Nephron progenitor cell (in vitro differentiated cells): ENCODE measurements around the gene SLC27A4.

Experiments
- DNase-seq: peaks from one replicate; pipeline ENCODE4 v3.0.0; 2021
- H3K27ac Mint-ChIP-seq: 2 replicates; pipeline ENCODE4 v1.8.0; 2021; ENCODE audit warnings: mild to moderate bottlenecking, moderate library complexity, mixed read lengths
- H3K27me3 Mint-ChIP-seq: 2 replicates; pipeline ENCODE4 v1.8.0; 2021; ENCODE audit warnings: mild to moderate bottlenecking, low read depth, mixed read lengths; ENCODE audit not compliant: poor library complexity
- H3K36me3 Mint-ChIP-seq: 2 replicates; pipeline ENCODE4 v1.8.0; 2021; ENCODE audit warnings: low read depth, mixed read lengths
- H3K4me1 Mint-ChIP-seq: 2 replicates; pipeline ENCODE4 v1.8.0; 2021; ENCODE audit warnings: mixed read lengths
- H3K4me3 Mint-ChIP-seq: 2 replicates; pipeline ENCODE4 v1.8.0; 2021; ENCODE audit warnings: mild to moderate bottlenecking, moderate library complexity, mixed read lengths
- H3K9me3 Mint-ChIP-seq: 2 replicates; pipeline ENCODE4 v1.8.0; 2021; ENCODE audit warnings: mild to moderate bottlenecking, moderate library complexity, mixed read lengths
- TF ChIP-seq, protein P1 (sequence below): fragments of 200-600 bp; sonication (generic); IDR thresholded peaks from 2 replicates; pipeline ENCODE4 v1.5.0; 2021; ENCODE audit warnings: antibody characterized with exemption

Gene SLC27A4

DNA sequence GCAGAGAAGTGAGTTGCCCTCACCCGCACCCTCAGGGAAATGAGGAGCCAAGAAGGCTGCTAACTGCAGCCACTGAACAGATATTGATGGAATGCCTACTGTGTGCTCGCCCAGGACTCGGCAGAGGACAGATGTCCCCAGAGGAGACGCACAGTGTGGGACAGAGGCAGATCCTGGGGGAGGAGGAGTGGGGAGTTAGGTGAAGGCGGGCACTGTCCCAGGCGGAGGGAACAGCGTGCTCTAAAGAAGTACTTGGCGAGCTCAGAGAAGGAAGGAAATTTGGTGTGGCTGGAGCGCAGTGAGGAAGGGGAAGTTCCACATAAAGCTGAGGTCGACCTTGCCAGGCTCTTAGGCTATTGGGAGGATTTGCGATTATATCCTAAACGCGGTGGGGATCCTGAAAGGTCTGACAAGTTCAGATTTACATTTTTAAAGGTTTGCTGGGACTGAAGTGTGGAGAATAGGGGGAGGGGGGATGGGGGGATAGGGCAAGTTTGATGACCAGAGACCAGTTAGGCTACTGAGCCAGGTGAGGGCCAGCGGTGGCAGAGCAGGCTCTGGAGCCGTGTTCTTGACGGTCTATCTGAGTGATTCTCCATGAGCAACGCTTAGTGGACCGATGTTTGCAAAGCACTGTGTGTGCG lies 56.8 kb downstream of the SLC27A4 start:
- no peaks in the 10 kb centered on the region for H3K36me3 Mint-ChIP-seq
- no peak for DNase-seq
- TF ChIP-seq, protein P1, sequence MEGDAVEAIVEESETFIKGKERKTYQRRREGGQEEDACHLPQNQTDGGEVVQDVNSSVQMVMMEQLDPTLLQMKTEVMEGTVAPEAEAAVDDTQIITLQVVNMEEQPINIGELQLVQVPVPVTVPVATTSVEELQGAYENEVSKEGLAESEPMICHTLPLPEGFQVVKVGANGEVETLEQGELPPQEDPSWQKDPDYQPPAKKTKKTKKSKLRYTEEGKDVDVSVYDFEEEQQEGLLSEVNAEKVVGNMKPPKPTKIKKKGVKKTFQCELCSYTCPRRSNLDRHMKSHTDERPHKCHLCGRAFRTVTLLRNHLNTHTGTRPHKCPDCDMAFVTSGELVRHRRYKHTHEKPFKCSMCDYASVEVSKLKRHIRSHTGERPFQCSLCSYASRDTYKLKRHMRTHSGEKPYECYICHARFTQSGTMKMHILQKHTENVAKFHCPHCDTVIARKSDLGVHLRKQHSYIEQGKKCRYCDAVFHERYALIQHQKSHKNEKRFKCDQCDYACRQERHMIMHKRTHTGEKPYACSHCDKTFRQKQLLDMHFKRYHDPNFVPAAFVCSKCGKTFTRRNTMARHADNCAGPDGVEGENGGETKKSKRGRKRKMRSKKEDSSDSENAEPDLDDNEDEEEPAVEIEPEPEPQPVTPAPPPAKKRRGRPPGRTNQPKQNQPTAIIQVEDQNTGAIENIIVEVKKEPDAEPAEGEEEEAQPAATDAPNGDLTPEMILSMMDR, result no peak
- H3K4me1 Mint-ChIP-seq, result peaks cover 20% of the 10 kb centered on the region
- no peak overlapping the region for H3K4me3 Mint-ChIP-seq
- no peak overlapping the region for H3K27ac Mint-ChIP-seq
- H3K27me3 Mint-ChIP-seq, result peaks cover 90% of the 10 kb centered on the region
- H3K9me3 Mint-ChIP-seq, result no peaks in the 10 kb centered on the region

DNA sequence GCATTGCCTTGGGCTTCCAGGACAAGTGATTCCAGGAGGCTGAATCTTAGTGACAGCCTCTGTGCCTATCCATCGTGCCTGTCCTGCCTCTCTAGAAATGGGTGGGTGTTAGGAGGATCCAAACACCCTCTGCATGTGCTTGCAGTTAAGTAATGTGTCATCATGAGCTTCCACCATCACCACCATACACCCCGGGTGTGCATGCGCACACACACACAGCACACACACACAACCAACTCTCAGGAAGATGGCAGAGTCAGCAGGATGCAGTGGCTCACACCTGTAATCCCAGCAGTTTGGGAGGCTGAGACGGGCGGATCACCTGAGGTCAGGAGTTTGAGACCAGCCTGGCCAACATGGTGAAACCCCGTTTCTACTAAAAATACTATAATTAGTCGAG lies 57.5 kb downstream of the SLC27A4 start:
- H3K4me3 Mint-ChIP-seq, result no peak overlapping the region
- peaks cover 18% of the 10 kb centered on the region for H3K4me1 Mint-ChIP-seq
- TF ChIP-seq, protein P1, result no peak
- no peaks in the 10 kb centered on the region for H3K9me3 Mint-ChIP-seq
- peaks cover 84% of the 10 kb centered on the region for H3K27me3 Mint-ChIP-seq
- no peak for DNase-seq
- no peaks in the 10 kb centered on the region for H3K36me3 Mint-ChIP-seq
- no peak overlapping the region for H3K27ac Mint-ChIP-seq

DNA sequence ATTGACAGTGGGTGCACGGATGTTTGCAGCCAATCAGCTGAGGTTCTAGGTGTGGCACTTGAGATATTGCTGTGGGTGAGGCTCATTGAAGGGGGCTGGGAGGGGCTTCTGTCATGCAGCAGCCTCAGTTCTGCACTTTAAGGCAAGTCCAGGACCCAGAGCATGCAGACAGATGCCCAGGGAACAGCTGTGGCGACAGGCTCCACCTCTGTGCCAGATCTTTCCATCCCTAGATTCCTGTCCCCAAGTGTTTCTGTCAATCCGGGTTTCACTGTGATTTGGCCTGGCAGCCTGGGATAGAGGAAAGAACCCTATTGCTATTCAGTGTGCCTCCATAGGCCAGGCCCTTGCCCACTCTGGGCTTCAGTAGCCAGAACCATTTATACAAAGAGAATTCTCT lies 59.5 kb downstream of the SLC27A4 start:
- Mint-ChIP-seq H3K4me3 (no peak overlapping the region), H3K27me3 (peaks cover 69% of the 10 kb centered on the region), H3K9me3 (no peaks in the 10 kb centered on the region), H3K4me1 (peaks cover 12% of the 10 kb centered on the region), H3K36me3 (no peaks in the 10 kb centered on the region), H3K27ac (no peak overlapping the region)
- no peak for DNase-seq
- TF ChIP-seq, protein P1, result no peak

DNA sequence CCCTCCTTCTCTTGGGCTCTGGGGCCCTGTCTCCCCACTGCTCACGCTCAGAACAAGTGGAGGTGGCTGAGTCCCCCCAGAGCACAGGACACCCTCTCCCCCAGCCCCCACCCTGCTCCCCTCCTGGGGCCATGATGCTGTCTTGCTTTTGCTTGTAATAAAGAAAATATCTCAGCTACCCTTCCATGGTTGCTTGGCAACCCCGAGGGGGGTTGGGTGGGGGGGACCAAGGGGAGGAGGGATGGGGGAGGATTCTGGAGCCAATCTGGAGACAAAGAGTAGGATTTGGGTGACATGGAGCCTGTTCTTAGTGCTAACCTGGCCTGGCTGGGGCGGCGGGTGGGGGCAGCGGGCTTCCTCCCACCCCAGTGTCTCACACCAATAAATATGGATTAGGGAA lies 64.2 kb downstream of the SLC27A4 start:
- H3K4me3 Mint-ChIP-seq, result no peak overlapping the region
- H3K27me3 Mint-ChIP-seq, result peaks cover 30% of the 10 kb centered on the region
- H3K4me1 Mint-ChIP-seq, result peaks cover 35% of the 10 kb centered on the region

DNA sequence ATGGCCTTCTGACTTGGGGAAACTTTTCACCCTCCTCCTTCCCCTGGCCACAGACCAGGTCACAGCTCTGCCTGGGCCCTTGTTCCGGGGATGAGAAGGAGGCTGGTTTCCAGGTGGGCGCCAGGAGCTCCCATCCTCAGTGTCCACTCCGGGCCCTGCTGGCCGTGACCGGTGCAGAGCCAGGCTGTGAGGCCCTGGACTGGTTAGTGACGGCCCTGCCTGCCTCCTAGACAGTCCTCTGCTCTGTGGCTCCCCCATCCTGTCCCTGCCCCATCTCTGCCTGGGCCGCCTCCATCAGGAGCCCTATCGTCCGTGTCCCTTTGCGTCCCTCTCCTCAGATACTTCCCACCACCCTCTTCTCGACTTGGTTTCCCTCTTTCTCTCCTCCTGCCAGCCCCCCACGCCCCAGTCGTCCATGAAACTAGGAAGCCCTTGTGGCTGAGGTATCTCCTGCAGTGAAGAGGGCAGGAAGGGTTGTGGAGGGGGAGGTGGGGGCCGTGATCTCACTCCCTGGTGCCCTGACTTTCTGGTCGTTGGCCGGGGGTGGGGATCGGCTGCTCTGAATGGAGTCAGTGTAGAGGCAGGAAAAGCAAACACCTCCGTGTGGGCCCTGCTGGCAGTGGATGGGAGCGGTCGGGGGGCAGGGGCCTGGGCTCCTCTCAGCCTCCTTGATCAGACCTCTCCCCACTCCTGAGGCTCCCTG lies 64.9 kb downstream of the SLC27A4 start:
- no peaks in the 10 kb centered on the region for H3K9me3 Mint-ChIP-seq
- H3K4me3 Mint-ChIP-seq, result peak overlapping the region; percentile 21
- DNase-seq, result no peak
- peak overlapping the region; percentile 49 for H3K27ac Mint-ChIP-seq
- TF ChIP-seq, protein P1, result no peak
- peaks cover 23% of the 10 kb centered on the region for H3K27me3 Mint-ChIP-seq
- peaks cover 42% of the 10 kb centered on the region for H3K4me1 Mint-ChIP-seq
- H3K36me3 Mint-ChIP-seq, result no peaks in the 10 kb centered on the region

More for the DNA sequence above, 64.2 kb downstream of the SLC27A4 start:
- DNase-seq, result no peak
- TF ChIP-seq, protein P1, result no peak
- H3K36me3 Mint-ChIP-seq, result no peaks in the 10 kb centered on the region
- no peaks in the 10 kb centered on the region for H3K9me3 Mint-ChIP-seq
- H3K27ac Mint-ChIP-seq, result no peak overlapping the region

DNA sequence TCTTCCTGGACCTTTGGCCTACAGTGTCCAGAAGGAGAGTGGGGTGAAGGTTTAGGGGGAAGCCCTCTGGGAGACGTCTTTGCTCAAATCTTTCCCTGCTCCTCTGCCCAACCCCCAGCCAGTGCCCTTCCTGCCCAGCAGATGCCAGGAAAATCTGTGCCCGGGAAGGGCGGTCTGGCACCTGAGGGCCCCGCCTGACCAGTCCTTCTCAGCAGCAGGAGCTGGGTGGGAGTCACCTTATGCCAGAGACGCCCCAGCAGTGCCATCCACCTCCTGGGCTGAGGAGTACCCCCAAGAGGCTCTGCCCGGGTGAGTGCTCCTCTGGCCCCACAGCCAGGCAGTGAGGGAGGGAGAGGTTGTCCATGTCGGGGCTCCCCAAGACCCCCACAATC lies 65.4 kb downstream of the SLC27A4 start:
- Mint-ChIP-seq H3K4me1 (peaks cover 43% of the 10 kb centered on the region), H3K36me3 (no peaks in the 10 kb centered on the region), H3K27me3 (peaks cover 19% of the 10 kb centered on the region), H3K9me3 (no peaks in the 10 kb centered on the region), H3K4me3 (no peak overlapping the region), H3K27ac (no peak overlapping the region)
- DNase-seq, result no peak
- TF ChIP-seq, protein P1, result no peak
